ENCODE measurements around the gene MS4A4A.

DNA sequence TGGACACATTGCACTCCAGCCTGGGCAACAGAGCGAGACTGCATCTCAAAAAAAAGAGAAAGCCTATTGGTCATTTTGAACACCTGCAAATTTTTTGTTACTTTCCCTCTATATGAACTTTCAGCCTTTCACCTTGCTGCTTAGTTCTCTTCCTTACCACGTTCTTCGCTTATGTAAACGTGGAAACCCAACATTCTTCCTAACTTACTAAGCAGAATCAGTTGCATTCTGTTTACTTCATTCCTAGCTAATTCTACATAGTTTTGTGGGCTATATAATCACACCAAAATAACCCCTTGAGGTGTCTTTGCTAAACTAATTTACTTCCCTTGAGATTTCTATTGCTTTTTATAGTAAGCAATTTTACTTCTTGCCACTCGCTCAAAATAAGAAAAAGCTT lies 23.2 kb downstream of the MS4A4A start:
- TF ChIP-seq, protein P1, sequence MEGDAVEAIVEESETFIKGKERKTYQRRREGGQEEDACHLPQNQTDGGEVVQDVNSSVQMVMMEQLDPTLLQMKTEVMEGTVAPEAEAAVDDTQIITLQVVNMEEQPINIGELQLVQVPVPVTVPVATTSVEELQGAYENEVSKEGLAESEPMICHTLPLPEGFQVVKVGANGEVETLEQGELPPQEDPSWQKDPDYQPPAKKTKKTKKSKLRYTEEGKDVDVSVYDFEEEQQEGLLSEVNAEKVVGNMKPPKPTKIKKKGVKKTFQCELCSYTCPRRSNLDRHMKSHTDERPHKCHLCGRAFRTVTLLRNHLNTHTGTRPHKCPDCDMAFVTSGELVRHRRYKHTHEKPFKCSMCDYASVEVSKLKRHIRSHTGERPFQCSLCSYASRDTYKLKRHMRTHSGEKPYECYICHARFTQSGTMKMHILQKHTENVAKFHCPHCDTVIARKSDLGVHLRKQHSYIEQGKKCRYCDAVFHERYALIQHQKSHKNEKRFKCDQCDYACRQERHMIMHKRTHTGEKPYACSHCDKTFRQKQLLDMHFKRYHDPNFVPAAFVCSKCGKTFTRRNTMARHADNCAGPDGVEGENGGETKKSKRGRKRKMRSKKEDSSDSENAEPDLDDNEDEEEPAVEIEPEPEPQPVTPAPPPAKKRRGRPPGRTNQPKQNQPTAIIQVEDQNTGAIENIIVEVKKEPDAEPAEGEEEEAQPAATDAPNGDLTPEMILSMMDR (IDR thresholded peaks at IDR 0.05): no peak
- TF ChIP-seq EZH2 (IDR thresholded peaks at IDR 0.05; ENCODE audit: borderline replicate concordance, insufficient read depth, low read depth, low read length, poor library complexity, severe bottlenecking): no peak
